HUES6 (cell line): Measurements from ENCODE around the gene RASGEF1B.

ENCODE experiments used
- H3K27ac ChIP-seq: 2 replicates; pipeline ENCODE4 v1.7.0; 2013; ENCODE audit warnings: low read depth, mild to moderate bottlenecking, low read length, inconsistent platforms
- H3K27me3 ChIP-seq: 2 replicates; pipeline ENCODE4 v1.6.1; 2013; ENCODE audit warnings: low read length; ENCODE audit not compliant: control insufficient read depth, insufficient read depth
- H3K36me3 ChIP-seq: 2 replicates; pipeline ENCODE4 v1.6.1; 2013; ENCODE audit warnings: low read length; ENCODE audit not compliant: control insufficient read depth, insufficient read depth
- H3K4me1 ChIP-seq: 2 replicates; pipeline ENCODE4 v1.6.1; 2013; ENCODE audit warnings: low read length; ENCODE audit not compliant: control insufficient read depth, insufficient read depth
- H3K4me3 ChIP-seq: 2 replicates; pipeline ENCODE4 v1.5.1; 2013; ENCODE audit warnings: low read depth, low read length
- H3K9ac ChIP-seq: one replicate; pipeline ENCODE4 v1.6.1; 2013; ENCODE audit warnings: mild to moderate bottlenecking, low read length
- H3K9me3 ChIP-seq: 2 replicates; pipeline ENCODE4 v1.6.1; 2013; ENCODE audit warnings: low read depth, low read length; ENCODE audit not compliant: control insufficient read depth, insufficient read depth

RASGEF1B gene

GRCh38 chr4:81460834-81461233 is 10.9 kb downstream of the RASGEF1B start:
- H3K4me3 ChIP-seq: no peak overlapping the region
- no peaks in the 10 kb centered on the region for H3K9me3 ChIP-seq
- no peaks in the 10 kb centered on the region for H3K36me3 ChIP-seq
- no peak overlapping the region for H3K9ac ChIP-seq
- H3K27me3 ChIP-seq: no peaks in the 10 kb centered on the region
- H3K27ac ChIP-seq: no peak overlapping the region
- H3K4me1 ChIP-seq: no peaks in the 10 kb centered on the region

DNA sequence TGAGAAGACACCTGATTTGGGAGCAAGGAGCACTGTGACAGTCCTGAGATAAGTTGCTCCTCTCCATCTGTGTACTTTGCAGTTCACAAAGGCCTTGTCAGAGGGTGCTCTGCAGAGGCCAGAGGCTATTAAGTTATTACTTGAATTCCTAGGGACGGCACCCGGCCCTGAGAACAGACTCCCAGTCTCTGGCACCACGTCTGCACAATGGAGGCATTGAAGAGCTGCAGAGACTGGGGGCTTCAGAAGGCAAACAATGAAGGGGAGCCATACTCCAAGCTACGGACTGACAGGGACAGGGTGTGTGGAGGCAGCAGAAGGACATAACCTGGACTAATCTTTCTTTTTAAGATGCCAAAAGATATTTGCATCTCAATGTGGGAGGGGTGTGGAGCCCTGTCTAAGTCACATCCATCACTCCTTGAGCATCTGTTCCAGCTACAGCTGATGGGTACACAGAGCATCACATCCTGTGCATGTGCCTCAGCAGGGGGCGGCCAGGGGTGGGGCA is 11.5 kb downstream of the RASGEF1B start:
- Histone ChIP-seq H3K9ac (no peak overlapping the region), H3K4me3 (no peak overlapping the region), H3K27ac (no peak overlapping the region), H3K4me1 (no peaks in the 10 kb centered on the region), H3K27me3 (no peaks in the 10 kb centered on the region), H3K9me3 (no peaks in the 10 kb centered on the region), H3K36me3 (no peaks in the 10 kb centered on the region)

- Histone ChIP-seq H3K4me3 (no peak overlapping the region), H3K27ac (no peak overlapping the region), H3K4me1 (0 out of 2 replicates have a peak, but pooled peaks cover 3% of the 10 kb centered on the region), H3K27me3 (no peaks in the 10 kb centered on the region), H3K9ac (no peak overlapping the region), H3K9me3 (no peaks in the 10 kb centered on the region), H3K36me3 (no peaks in the 10 kb centered on the region)
These were observed 12.5 kb downstream of the RASGEF1B start for GRCh38 chr4:81459228-81459627.

GRCh38 chr4:81457921-81458520 is 13.7 kb downstream of the RASGEF1B start:
- H3K4me3 ChIP-seq: no peak overlapping the region
- H3K4me1 ChIP-seq: peaks cover 13% of the 10 kb centered on the region
- no peak overlapping the region for H3K9ac ChIP-seq
- H3K27ac ChIP-seq: no peak overlapping the region
- H3K36me3 ChIP-seq: no peaks in the 10 kb centered on the region
- no peaks in the 10 kb centered on the region for H3K27me3 ChIP-seq
- H3K9me3 ChIP-seq: no peaks in the 10 kb centered on the region

GRCh38 chr4:81457345-81457744 is 14.4 kb downstream of the RASGEF1B start:
- no peak overlapping the region for H3K27ac ChIP-seq
- H3K4me1 ChIP-seq: peaks cover 17% of the 10 kb centered on the region
- no peaks in the 10 kb centered on the region for H3K27me3 ChIP-seq
- H3K9ac ChIP-seq: no peak overlapping the region
- H3K4me3 ChIP-seq: no peak overlapping the region
- H3K9me3 ChIP-seq: no peaks in the 10 kb centered on the region
- H3K36me3 ChIP-seq: no peaks in the 10 kb centered on the region

GRCh38 chr4:81455897-81456296 is 15.8 kb downstream of the RASGEF1B start:
- Histone ChIP-seq H3K9ac (no peak overlapping the region), H3K27me3 (no peaks in the 10 kb centered on the region), H3K27ac (no peak overlapping the region), H3K4me1 (peaks cover 19% of the 10 kb centered on the region), H3K36me3 (no peaks in the 10 kb centered on the region), H3K4me3 (no peak overlapping the region), H3K9me3 (no peaks in the 10 kb centered on the region)

DNA sequence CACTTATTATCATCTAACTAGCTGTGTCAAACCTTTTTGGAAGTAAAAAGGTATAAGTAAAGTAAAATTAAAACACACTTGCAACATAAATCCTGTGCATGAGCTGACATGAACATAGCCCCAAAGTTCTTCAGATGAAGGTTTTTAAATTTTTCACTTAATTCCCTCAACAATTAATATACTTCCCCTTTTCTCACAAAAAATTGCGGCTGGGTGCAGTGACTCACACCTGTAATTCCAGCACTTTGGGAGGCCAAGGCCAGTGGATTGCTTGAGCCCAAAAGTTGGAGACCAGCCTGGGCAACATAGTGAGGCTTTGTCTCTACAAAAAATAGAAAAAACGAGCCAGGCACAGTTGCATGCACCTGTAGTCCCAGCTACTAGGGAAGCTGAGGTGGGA is 16.8 kb downstream of the RASGEF1B start:
- Histone ChIP-seq H3K4me1 (peaks cover 19% of the 10 kb centered on the region), H3K4me3 (no peak overlapping the region), H3K36me3 (no peaks in the 10 kb centered on the region), H3K27ac (no peak overlapping the region), H3K27me3 (no peaks in the 10 kb centered on the region), H3K9ac (no peak overlapping the region), H3K9me3 (no peaks in the 10 kb centered on the region)

GRCh38 chr4:81454499-81454898 is 17.2 kb downstream of the RASGEF1B start:
- Histone ChIP-seq H3K4me1 (peaks cover 19% of the 10 kb centered on the region), H3K27me3 (no peaks in the 10 kb centered on the region), H3K9me3 (no peaks in the 10 kb centered on the region), H3K9ac (no peak overlapping the region), H3K36me3 (no peaks in the 10 kb centered on the region), H3K27ac (no peak overlapping the region), H3K4me3 (no peak overlapping the region)

DNA sequence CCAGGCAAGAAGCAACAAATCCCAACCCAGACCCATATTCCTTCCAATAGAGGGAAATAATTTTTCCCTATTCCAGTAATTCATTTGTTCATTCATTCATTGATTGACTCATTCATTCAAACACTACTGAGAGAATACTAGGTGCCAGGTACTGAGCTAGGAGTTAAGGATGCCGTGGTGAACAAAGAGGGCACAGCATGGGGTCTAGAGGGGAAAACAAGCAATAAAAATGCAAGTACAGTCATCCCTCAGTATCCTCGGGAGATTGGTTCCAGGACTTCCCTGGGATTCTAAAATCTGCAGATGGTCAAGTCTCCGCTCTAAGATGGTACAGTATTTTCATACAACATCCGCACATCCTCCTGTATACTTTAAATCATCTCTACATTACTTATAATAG is 18.7 kb downstream of the RASGEF1B start:
- Histone ChIP-seq H3K9ac (no peak overlapping the region), H3K36me3 (no peaks in the 10 kb centered on the region), H3K9me3 (no peaks in the 10 kb centered on the region), H3K27ac (no peak overlapping the region), H3K27me3 (no peaks in the 10 kb centered on the region), H3K4me1 (peaks cover 22% of the 10 kb centered on the region), H3K4me3 (no peak overlapping the region)

- Histone ChIP-seq H3K4me1 (peaks cover 27% of the 10 kb centered on the region), H3K9me3 (no peaks in the 10 kb centered on the region), H3K36me3 (peaks cover 3% of the 10 kb centered on the region; the same call in 1 of the 2 replicates), H3K9ac (no peak overlapping the region), H3K27ac (no peak overlapping the region), H3K4me3 (no peak overlapping the region), H3K27me3 (no peaks in the 10 kb centered on the region)
These were observed 19.2 kb downstream of the RASGEF1B start for GRCh38 chr4:81452452-81453006.

DNA sequence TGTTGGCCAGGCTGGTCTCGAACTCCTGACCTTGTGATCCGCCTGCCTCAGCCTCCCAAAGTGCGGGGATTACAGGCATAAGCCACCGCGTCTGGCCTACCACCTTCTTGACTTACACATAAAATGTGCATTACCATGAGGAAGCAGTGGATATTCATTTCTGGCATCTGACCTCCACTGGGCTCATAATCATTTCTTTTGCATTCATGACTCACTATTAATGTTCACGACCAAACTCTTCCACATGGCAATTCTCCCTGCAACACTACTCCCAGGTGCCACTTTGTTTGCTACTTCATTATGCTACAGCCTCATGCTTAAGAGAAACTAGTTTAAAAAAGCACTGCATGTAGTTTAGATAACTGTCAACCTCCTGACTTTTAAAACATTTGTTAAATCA is 22.7 kb downstream of the RASGEF1B start:
- Histone ChIP-seq H3K36me3 (peaks cover 13% of the 10 kb centered on the region; the same call in 1 of the 2 replicates), H3K27ac (no peak overlapping the region), H3K4me1 (peaks cover 27% of the 10 kb centered on the region), H3K27me3 (no peaks in the 10 kb centered on the region), H3K9me3 (no peaks in the 10 kb centered on the region), H3K9ac (no peak overlapping the region), H3K4me3 (no peak overlapping the region)
